CD8-positive, alpha-beta memory T cell (primary cell): Measurements from ENCODE around the gene CLHC1. TPM values are rescaled to one million over a fixed set of nuclear protein-coding genes. Genes with fewer than 3 reads are reported as not detected.
"Not testable (repeated sequence)": the region's sequence is repeated elsewhere in the genome, so short reads cannot be mapped to it uniquely, and the experiment has no call there.

ENCODE experiments used
- CTCF ChIA-PET: fragments of 350-600 bp; sonication (Branson Sonifier 250); formaldehyde crosslinking; loops from one replicate; lab custom pipeline; 2021; ENCODE audit warnings: antibody characterized with exemption; lab: Charles Lee
- POLR2A ChIA-PET: fragments of 350-600 bp; sonication (Branson Sonifier 250); formaldehyde crosslinking; loops from one replicate; lab custom pipeline; 2021; ENCODE audit warnings: antibody characterized with exemption; lab: Charles Lee
- DNase-seq, 5 donors: peaks; one replicate each; pipeline versions ENCODE4 v3.0.0 to v3.0.0-alpha.2; 2020 to 2022; ENCODE audit warnings: mixed read lengths in 1 of 5
- H3K27ac ChIP-seq: one replicate; pipeline ENCODE4 v1.7.0; 2013; ENCODE audit warnings: low read depth, mild to moderate bottlenecking, low read length, moderate library complexity
- H3K27me3 ChIP-seq: 2 replicates; pipeline ENCODE4 v1.7.0; 2013; ENCODE audit warnings: low read length, mild to moderate bottlenecking; ENCODE audit not compliant: insufficient read depth, poor library complexity, severe bottlenecking
- H3K36me3 ChIP-seq: 2 replicates; pipeline ENCODE4 v1.7.0; 2013; ENCODE audit warnings: mild to moderate bottlenecking, low read length, moderate library complexity; ENCODE audit not compliant: insufficient read depth
- H3K4me1 ChIP-seq: 2 replicates; pipeline ENCODE4 v1.7.0; 2013; ENCODE audit warnings: mild to moderate bottlenecking, low read length, moderate library complexity; ENCODE audit not compliant: insufficient read depth
- H3K4me3 ChIP-seq: 2 replicates; pipeline ENCODE4 v1.7.0; 2013; ENCODE audit warnings: mild to moderate bottlenecking, low read length
- H3K9me3 ChIP-seq: 2 replicates; pipeline ENCODE4 v1.7.0; 2013; ENCODE audit warnings: mild to moderate bottlenecking, low read length
- H3K27ac Mint-ChIP-seq, 8 donors: one replicate each; pipeline ENCODE4 v1.8.0; 2020 to 2021; ENCODE audit warnings: mixed read lengths in 8 of 8, mild to moderate bottlenecking in 6 of 8, inconsistent platforms in 3 of 8, moderate library complexity in 3 of 8
- H3K27me3 Mint-ChIP-seq, 2 donors: one replicate each; pipeline ENCODE4 v1.8.0; 2020 to 2021; ENCODE audit warnings: mixed read lengths in 2 of 2, mild to moderate bottlenecking in 1 of 2, moderate library complexity in 1 of 2
- H3K36me3 Mint-ChIP-seq, 3 donors: one replicate each; pipeline ENCODE4 v1.8.0; 2020 to 2021; ENCODE audit warnings: mixed read lengths in 3 of 3, inconsistent platforms in 1 of 3, mild to moderate bottlenecking in 1 of 3
- H3K4me1 Mint-ChIP-seq, 3 donors: one replicate each; pipeline ENCODE4 v1.8.0; 2020 to 2021; ENCODE audit warnings: mixed read lengths in 3 of 3, inconsistent platforms in 1 of 3, mild to moderate bottlenecking in 1 of 3
- H3K4me3 Mint-ChIP-seq, 7 donors: one replicate each; pipeline ENCODE4 v1.8.0; 2020 to 2021; ENCODE audit warnings: mixed read lengths in 7 of 7, mild to moderate bottlenecking in 6 of 7, moderate library complexity in 4 of 7, inconsistent platforms in 2 of 7
- H3K9me3 Mint-ChIP-seq, 5 donors: one replicate each; pipeline ENCODE4 v1.8.0; 2020 to 2022; ENCODE audit warnings: mixed read lengths in 5 of 5, mild to moderate bottlenecking in 3 of 5, moderate library complexity in 2 of 5, inconsistent platforms in 1 of 5
- polyA plus RNA-seq: library from polyadenylated mRNA; unstranded; fragments of 300-500 nt; fragmentation: Illumina TruSeq; gene quantifications from one replicate; pipeline ENCODE4 v1.2.3, GENCODE V29; 2021
- total RNA-seq, 2 experiments: library from RNA; stranded (reverse); gene quantifications; one replicate each; pipeline ENCODE4 v1.2.3, GENCODE V29; 2021

Gene CLHC1
- total and polyA plus RNA-seq, 3 experiments from 2014 or later: 1.1 to 9.8 (median 8.4) TPM

DNA sequence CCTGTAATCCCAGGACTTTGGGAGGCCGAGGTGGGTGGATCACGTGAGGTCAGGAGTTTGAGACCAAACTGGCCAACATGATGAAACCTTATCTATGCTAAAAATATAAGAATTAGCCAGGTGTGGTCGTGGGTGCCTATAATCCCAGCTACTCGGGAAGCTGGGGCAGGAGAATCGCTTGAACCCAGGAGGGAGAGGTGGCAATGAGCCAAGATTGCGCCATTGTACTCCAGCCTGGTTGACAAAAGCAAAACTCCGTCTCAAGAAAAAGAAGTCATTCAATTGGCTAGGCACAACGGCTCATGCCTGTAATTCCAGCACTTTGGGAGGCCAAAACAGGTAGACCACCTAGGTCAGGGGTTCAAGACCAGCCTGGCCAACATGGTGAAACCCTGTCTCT is 9.5 kb upstream of the CLHC1 start:
- not testable (repeated sequence) for H3K4me3 Mint-ChIP-seq

GRCh38 chr2:55239656-55240222 is 7.6 kb upstream of the CLHC1 start:
- CTCF ChIA-PET: no interaction called here
- no peak overlapping the region for H3K27ac ChIP-seq
- H3K27me3 ChIP-seq: no peaks in the 10 kb centered on the region
- H3K9me3 ChIP-seq: no peaks in the 10 kb centered on the region
- peaks cover 4 to 65% (median 7%) of the 10 kb centered on the region in 3 donors for H3K36me3 Mint-ChIP-seq
- H3K4me3 Mint-ChIP-seq: no peak overlapping the region
- no peaks in the 10 kb centered on the region for H3K9me3 Mint-ChIP-seq
- DNase-seq: no peak
- POLR2A ChIA-PET: no interaction called here
- no peaks in the 10 kb centered on the region for H3K27me3 Mint-ChIP-seq
- peak overlapping the region in 1 of 8 donors; percentile 29 for H3K27ac Mint-ChIP-seq
- H3K4me1 Mint-ChIP-seq: peaks cover 7 to 22% (median 20%) of the 10 kb centered on the region in 3 donors
- H3K4me3 ChIP-seq: no peak overlapping the region
- H3K36me3 ChIP-seq: peaks cover 12% of the 10 kb centered on the region
- H3K4me1 ChIP-seq: peaks cover 9% of the 10 kb centered on the region

More for the DNA sequence above, 9.5 kb upstream of the CLHC1 start:
- H3K9me3 Mint-ChIP-seq, H3K9me3 ChIP-seq, H3K27ac ChIP-seq, H3K27ac Mint-ChIP-seq, POLR2A ChIA-PET, H3K27me3 ChIP-seq, H3K4me3 ChIP-seq, H3K27me3 Mint-ChIP-seq, CTCF ChIA-PET, H3K4me1 ChIP-seq, DNase-seq, H3K36me3 ChIP-seq: not testable (repeated sequence)
- Mint-ChIP-seq H3K4me1 (peaks cover 0 to 13% (median 3%) of the 10 kb centered on the region in 3 donors), H3K36me3 (peaks cover 4 to 60% (median 7%) of the 10 kb centered on the region in 3 donors)

- Mint-ChIP-seq H3K4me3 (peak overlapping the region in 1 of 7 donors; percentile 16), H3K27ac (peak overlapping the region in 3 of 8 donors; percentile 12 to 98 (median 15)), H3K4me1 (peaks cover 21 to 39% (median 37%) of the 10 kb centered on the region in 3 donors), H3K27me3 (peaks cover 0 to 2% of the 10 kb centered on the region in 2 donors), H3K9me3 (no peaks in the 10 kb centered on the region), H3K36me3 (peaks cover 10 to 68% (median 11%) of the 10 kb centered on the region in 3 donors)
- ChIA-PET CTCF (no interaction called here), POLR2A (interaction anchor here (0.5 kb wide), 1 partner anchor 9 kb away, joined by 3 read pairs; no protein-coding TSS in a partner anchor)
- no peak overlapping the region for H3K4me3 ChIP-seq
- peaks cover 24% of the 10 kb centered on the region for H3K36me3 ChIP-seq
- no peaks in the 10 kb centered on the region for H3K27me3 ChIP-seq
- no peaks in the 10 kb centered on the region for H3K9me3 ChIP-seq
- DNase-seq: no peak
- H3K27ac ChIP-seq: no peak overlapping the region
- H3K4me1 ChIP-seq: peaks cover 25% of the 10 kb centered on the region
These were observed 5.0 kb upstream of the CLHC1 start for GRCh38 chr2:55236992-55237543.

- peaks cover 30 to 49% (median 48%) of the 10 kb centered on the region in 3 donors for H3K4me1 Mint-ChIP-seq
- H3K36me3 ChIP-seq: peaks cover 24% of the 10 kb centered on the region
- H3K36me3 Mint-ChIP-seq: peaks cover 10 to 72% (median 11%) of the 10 kb centered on the region in 3 donors
- H3K27ac Mint-ChIP-seq: peak overlapping the region in 7 of 8 donors; percentile 17 to 98 (median 59)
- ChIA-PET CTCF (no interaction called here), POLR2A (no interaction called here)
- no peak overlapping the region for H3K27ac ChIP-seq
- peak overlapping the region in 2 of 7 donors; percentile 51 to 56 for H3K4me3 Mint-ChIP-seq
- H3K4me1 ChIP-seq: peaks cover 33% of the 10 kb centered on the region
- no peaks in the 10 kb centered on the region for H3K9me3 ChIP-seq
- peaks cover 0 to 2% of the 10 kb centered on the region in 2 donors for H3K27me3 Mint-ChIP-seq
- no peaks in the 10 kb centered on the region for H3K9me3 Mint-ChIP-seq
- no peak overlapping the region for H3K4me3 ChIP-seq
- DNase-seq: no peak
- H3K27me3 ChIP-seq: no peaks in the 10 kb centered on the region
These were observed 3.8 kb upstream of the CLHC1 start for GRCh38 chr2:55235724-55236538.

GRCh38 chr2:55233658-55233940 is 1.5 kb upstream of the CLHC1 start:
- H3K27ac Mint-ChIP-seq: peak overlapping the region; percentile 97 to 99 (median 98)
- peaks cover 45 to 65% (median 61%) of the 10 kb centered on the region in 3 donors for H3K4me1 Mint-ChIP-seq
- Histone ChIP-seq H3K27ac (peak overlapping the region; percentile 91), H3K9me3 (no peaks in the 10 kb centered on the region), H3K4me1 (peaks cover 36% of the 10 kb centered on the region), H3K27me3 (no peaks in the 10 kb centered on the region), H3K4me3 (peak overlapping the region; percentile 99), H3K36me3 (peaks cover 24% of the 10 kb centered on the region)
- H3K9me3 Mint-ChIP-seq: no peaks in the 10 kb centered on the region
- peak overlapping the region; percentile 99 to 100 (median 100) for H3K4me3 Mint-ChIP-seq
- peaks cover 0 to 2% of the 10 kb centered on the region in 2 donors for H3K27me3 Mint-ChIP-seq
- H3K36me3 Mint-ChIP-seq: peaks cover 4 to 61% (median 11%) of the 10 kb centered on the region in 3 donors
- POLR2A ChIA-PET: interaction anchor here (0.8 to 1.5 kb wide), 2 partner anchors 35 to 81 kb away, joined by 3 to 8 read pairs; no protein-coding TSS in a partner anchor
- no peak for DNase-seq
- CTCF ChIA-PET: no interaction called here

DNA sequence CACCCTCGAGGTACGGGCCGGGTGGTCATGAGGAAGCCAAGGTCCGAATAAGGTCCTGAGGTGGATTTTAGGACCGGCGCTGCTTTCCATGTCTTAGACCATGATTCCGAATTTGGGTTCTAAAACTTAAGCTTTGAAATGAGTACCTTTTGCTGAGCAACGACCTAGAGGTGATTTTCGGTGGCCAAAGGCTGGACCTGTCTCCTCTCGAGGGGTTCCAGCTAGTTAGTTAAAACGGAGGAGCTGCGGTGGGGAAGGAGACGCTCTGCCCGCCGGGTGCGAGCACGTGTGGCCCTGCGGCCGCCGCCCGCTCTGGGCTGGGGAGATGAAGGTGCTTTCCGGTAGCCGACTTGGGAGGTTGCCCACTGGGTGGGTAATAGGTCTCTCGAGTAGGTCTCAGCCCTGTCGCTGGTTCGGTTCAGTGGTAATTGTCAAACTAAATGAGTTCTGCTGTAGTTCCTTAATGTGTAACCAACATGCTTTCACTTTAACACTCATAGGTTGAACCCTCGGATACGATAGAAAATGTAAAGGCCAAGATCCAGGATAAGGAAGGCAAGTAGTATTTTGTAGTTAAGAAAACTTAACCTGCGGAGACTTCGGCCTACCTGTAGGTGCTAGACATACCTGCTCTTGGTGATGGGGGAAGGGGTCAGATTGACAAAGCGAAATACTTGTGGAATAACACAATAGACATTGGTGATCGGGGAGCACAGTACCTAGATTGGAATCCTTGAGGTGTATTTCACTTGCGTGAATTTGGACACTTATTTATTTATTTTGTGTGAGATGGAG is 967 bp upstream of the CLHC1 start:
- H3K27ac Mint-ChIP-seq: peak overlapping the region; percentile 97 to 99 (median 98)
- no peaks in the 10 kb centered on the region for H3K27me3 ChIP-seq
- H3K9me3 Mint-ChIP-seq: no peaks in the 10 kb centered on the region
- peak; percentile 57 to 83 (median 63) for DNase-seq
- H3K4me3 ChIP-seq: peak overlapping the region; percentile 99
- CTCF ChIA-PET: interaction anchor here (0.9 to 1.0 kb wide), 2 partner anchors 9 to 11 kb away, joined by 4 to 6 read pairs; no protein-coding TSS in a partner anchor
- H3K27me3 Mint-ChIP-seq: peaks cover 0 to 2% of the 10 kb centered on the region in 2 donors
- POLR2A ChIA-PET: interaction anchor here (0.5 to 1.5 kb wide), 13 partner anchors 10 to 1442 kb away, joined by 3 to 28 read pairs (median 3); partner anchors contain the start of genes CCDC88A, CFAP36, PPP4R3B and RTN4
- peak overlapping the region; percentile 91 for H3K27ac ChIP-seq
- peaks cover 50 to 71% (median 65%) of the 10 kb centered on the region in 3 donors for H3K4me1 Mint-ChIP-seq
- peaks cover 42% of the 10 kb centered on the region for H3K4me1 ChIP-seq
- H3K9me3 ChIP-seq: no peaks in the 10 kb centered on the region
- peak overlapping the region; percentile 99 to 100 (median 100) for H3K4me3 Mint-ChIP-seq
- peaks cover 24% of the 10 kb centered on the region for H3K36me3 ChIP-seq
- peaks cover 3 to 58% (median 11%) of the 10 kb centered on the region in 3 donors for H3K36me3 Mint-ChIP-seq

GRCh38 chr2:55231546-55232083 is 478 bp downstream of the CLHC1 start:
- Mint-ChIP-seq H3K27me3 (peaks cover 0 to 2% of the 10 kb centered on the region in 2 donors), H3K4me1 (peaks cover 59 to 83% (median 78%) of the 10 kb centered on the region in 3 donors), H3K4me3 (peak overlapping the region; percentile 99 to 100 (median 100)), H3K27ac (peak overlapping the region; percentile 97 to 99 (median 98)), H3K9me3 (no peaks in the 10 kb centered on the region), H3K36me3 (peaks cover 3 to 48% (median 11%) of the 10 kb centered on the region in 3 donors)
- ChIA-PET POLR2A (no interaction called here), CTCF (interaction anchor here (1.5 kb wide), 1 partner anchor 53 kb away, joined by 4 read pairs; no protein-coding TSS in a partner anchor)
- Histone ChIP-seq H3K27me3 (no peaks in the 10 kb centered on the region), H3K9me3 (no peaks in the 10 kb centered on the region), H3K4me3 (peak overlapping the region; percentile 99), H3K4me1 (peaks cover 49% of the 10 kb centered on the region), H3K27ac (peak overlapping the region; percentile 91), H3K36me3 (peaks cover 24% of the 10 kb centered on the region)
- DNase-seq: no peak
